ENCODE results near the gene PPIL4. TPM values are rescaled to one million over a fixed set of nuclear protein-coding genes. Genes with fewer than 3 reads are reported as not detected.
A peak's percentile ranks its signal among the peaks of the same experiment; 100 is the strongest.

The PPIL4 gene
- total and polyA plus RNA-seq, 2 of the 13 experiments (the other 11 are each of a cell fraction or from before 2014, with no cell fraction given), result 5.5 to 46.0 TPM

GRCh38 chr6:149566410-149567193, 20.8 kb upstream of the PPIL4 start (continued):
- TF ChIP-seq, protein P1, sequence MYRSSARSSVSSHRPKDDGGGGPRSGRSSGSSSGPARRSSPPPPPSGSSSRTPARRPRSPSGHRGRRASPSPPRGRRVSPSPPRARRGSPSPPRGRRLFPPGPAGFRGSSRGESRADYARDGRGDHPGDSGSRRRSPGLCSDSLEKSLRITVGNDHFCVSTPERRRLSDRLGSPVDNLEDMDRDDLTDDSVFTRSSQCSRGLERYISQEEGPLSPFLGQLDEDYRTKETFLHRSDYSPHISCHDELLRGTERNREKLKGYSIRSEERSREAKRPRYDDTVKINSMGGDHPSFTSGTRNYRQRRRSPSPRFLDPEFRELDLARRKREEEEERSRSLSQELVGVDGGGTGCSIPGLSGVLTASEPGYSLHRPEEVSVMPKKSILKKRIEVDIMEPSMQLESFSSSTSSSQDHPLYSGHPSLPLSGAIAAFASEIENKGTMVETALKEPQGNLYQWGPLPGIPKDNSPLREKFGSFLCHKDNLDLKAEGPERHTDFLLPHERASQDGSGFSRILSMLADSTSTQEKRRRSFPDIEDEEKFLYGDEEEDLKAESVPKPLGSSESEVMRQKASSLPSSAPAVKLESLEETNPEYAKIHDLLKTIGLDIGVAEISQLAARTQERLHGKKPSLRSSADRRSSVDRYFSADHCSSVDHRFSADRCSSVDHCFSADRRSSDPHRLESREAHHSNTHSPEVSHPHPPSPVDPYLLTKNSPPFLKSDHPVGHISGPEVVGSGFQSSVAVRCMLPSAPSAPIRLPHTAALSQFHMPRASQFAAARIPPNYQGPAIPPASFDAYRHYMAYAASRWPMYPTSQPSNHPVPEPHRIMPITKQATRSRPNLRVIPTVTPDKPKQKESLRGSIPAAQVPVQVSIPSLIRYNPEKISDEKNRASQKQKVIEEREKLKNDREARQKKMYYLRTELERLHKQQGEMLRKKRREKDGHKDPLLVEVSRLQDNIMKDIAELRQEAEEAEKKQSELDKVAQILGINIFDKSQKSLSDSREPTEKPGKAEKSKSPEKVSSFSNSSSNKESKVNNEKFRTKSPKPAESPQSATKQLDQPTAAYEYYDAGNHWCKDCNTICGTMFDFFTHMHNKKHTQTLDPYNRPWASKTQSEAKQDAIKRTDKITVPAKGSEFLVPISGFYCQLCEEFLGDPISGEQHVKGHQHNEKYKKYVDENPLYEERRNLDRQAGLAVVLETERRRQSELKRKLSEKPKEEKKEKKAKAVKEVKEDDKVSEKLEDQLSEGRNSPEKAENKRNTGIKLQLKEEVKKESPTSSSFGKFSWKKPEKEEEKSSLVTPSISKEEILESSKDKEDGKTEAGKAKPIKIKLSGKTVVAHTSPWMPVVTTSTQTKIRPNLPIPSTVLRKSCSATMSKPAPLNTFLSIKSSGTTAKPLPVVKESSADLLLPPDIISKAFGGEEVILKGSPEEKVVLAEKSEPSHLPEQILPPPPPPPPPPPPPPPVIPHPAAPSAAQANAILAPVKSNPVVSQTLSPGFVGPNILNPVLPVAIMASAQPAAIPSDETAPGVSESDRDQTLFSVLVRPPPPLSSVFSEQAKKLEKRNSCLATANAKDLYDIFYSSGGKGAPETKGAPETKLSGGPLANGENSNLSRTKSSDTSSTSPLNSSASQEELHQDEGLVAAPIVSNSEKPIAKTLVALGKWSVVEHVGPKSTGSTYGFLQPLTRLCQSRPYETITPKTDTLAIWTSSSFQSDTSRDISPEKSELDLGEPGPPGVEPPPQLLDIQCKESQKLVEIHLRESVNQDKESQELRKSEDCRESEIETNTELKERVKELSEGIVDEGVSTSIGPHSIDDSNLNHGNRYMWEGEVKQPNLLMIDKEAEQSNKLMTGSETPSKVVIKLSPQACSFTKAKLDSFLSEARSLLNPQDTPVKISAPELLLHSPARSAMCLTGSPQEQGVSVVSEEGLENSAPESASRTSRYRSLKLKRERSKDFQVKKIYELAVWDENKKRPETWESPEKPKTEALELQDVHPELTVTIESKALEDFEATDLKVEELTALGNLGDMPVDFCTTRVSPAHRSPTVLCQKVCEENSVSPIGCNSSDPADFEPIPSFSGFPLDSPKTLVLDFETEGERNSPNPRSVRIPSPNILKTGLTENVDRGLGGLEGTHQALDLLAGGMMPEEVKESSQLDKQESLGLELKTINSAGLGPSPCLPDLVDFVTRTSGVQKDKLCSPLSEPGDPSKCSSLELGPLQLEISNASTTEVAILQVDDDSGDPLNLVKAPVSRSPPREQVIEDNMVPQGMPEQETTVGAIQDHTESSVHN (CRISPR knock-in tag; IDR thresholded peaks at IDR 0.05), result peak; percentile 87
- TF ChIP-seq FOXA3 (CRISPR knock-in tag; IDR thresholded peaks at IDR 0.05) (no peak), SSRP1 (CRISPR knock-in tag; IDR thresholded peaks at IDR 0.05) (0 out of 2 replicates have a peak, but pooled peaks have one; percentile 53), DPF2 (CRISPR knock-in tag; IDR thresholded peaks at IDR 0.05; ENCODE audit: borderline replicate concordance, low read depth) (no peak), HHEX (CRISPR knock-in tag; IDR thresholded peaks at IDR 0.05) (peak; percentile 36; the same call in 1 of the 2 replicates), TARDBP (CRISPR knock-in tag; IDR thresholded peaks at IDR 0.05) (no peak), THYN1 (CRISPR knock-in tag; IDR thresholded peaks at IDR 0.05; ENCODE audit: borderline replicate concordance, low read depth) (no peak), ZMAT3 (CRISPR knock-in tag; conservative IDR thresholded peaks at IDR 0.05) (peak; percentile 85), NR1H2 (CRISPR knock-in tag; IDR thresholded peaks at IDR 0.05; ENCODE audit: borderline replicate concordance, low read depth) (no peak), KDM4B (CRISPR knock-in tag; IDR thresholded peaks at IDR 0.05) (no peak), EED (CRISPR knock-in tag; IDR thresholded peaks at IDR 0.05) (peak; percentile 77), ZNF335 (CRISPR knock-in tag; IDR thresholded peaks at IDR 0.05) (peak; percentile 19; the same call in 1 of the 2 replicates), ZNF687 (CRISPR knock-in tag; IDR thresholded peaks at IDR 0.05) (peak; percentile 95), ZNF282 (IDR thresholded peaks at IDR 0.05; ENCODE audit: partially characterized antibody) (no peak), U2AF2 (IDR thresholded peaks at IDR 0.05; ENCODE audit: low read depth, low read length) (no peak)
- TF ChIP-seq, protein P2, sequence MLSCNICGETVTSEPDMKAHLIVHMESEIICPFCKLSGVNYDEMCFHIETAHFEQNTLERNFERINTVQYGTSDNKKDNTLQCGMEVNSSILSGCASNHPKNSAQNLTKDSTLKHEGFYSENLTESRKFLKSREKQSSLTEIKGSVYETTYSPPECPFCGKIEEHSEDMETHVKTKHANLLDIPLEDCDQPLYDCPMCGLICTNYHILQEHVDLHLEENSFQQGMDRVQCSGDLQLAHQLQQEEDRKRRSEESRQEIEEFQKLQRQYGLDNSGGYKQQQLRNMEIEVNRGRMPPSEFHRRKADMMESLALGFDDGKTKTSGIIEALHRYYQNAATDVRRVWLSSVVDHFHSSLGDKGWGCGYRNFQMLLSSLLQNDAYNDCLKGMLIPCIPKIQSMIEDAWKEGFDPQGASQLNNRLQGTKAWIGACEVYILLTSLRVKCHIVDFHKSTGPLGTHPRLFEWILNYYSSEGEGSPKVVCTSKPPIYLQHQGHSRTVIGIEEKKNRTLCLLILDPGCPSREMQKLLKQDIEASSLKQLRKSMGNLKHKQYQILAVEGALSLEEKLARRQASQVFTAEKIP (CRISPR knock-in tag; IDR thresholded peaks at IDR 0.05; ENCODE audit: borderline replicate concordance), result no peak
